Activated CD4-positive, alpha-beta T cell treated with anti-CD3 and anti-CD28 coated beads, Interleukin-2, amount 50 U/mL, for 48 hours (primary cell): ENCODE results near the gene ALPK3.

Source experiments
- DNase-seq, 2 experiments: peaks; one replicate each; pipeline ENCODE4 v3.0.0-alpha.2; 2020

ALPK3 gene, protein sequence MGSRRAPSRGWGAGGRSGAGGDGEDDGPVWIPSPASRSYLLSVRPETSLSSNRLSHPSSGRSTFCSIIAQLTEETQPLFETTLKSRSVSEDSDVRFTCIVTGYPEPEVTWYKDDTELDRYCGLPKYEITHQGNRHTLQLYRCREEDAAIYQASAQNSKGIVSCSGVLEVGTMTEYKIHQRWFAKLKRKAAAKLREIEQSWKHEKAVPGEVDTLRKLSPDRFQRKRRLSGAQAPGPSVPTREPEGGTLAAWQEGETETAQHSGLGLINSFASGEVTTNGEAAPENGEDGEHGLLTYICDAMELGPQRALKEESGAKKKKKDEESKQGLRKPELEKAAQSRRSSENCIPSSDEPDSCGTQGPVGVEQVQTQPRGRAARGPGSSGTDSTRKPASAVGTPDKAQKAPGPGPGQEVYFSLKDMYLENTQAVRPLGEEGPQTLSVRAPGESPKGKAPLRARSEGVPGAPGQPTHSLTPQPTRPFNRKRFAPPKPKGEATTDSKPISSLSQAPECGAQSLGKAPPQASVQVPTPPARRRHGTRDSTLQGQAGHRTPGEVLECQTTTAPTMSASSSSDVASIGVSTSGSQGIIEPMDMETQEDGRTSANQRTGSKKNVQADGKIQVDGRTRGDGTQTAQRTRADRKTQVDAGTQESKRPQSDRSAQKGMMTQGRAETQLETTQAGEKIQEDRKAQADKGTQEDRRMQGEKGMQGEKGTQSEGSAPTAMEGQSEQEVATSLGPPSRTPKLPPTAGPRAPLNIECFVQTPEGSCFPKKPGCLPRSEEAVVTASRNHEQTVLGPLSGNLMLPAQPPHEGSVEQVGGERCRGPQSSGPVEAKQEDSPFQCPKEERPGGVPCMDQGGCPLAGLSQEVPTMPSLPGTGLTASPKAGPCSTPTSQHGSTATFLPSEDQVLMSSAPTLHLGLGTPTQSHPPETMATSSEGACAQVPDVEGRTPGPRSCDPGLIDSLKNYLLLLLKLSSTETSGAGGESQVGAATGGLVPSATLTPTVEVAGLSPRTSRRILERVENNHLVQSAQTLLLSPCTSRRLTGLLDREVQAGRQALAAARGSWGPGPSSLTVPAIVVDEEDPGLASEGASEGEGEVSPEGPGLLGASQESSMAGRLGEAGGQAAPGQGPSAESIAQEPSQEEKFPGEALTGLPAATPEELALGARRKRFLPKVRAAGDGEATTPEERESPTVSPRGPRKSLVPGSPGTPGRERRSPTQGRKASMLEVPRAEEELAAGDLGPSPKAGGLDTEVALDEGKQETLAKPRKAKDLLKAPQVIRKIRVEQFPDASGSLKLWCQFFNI (N-terminal part only)

DNA sequence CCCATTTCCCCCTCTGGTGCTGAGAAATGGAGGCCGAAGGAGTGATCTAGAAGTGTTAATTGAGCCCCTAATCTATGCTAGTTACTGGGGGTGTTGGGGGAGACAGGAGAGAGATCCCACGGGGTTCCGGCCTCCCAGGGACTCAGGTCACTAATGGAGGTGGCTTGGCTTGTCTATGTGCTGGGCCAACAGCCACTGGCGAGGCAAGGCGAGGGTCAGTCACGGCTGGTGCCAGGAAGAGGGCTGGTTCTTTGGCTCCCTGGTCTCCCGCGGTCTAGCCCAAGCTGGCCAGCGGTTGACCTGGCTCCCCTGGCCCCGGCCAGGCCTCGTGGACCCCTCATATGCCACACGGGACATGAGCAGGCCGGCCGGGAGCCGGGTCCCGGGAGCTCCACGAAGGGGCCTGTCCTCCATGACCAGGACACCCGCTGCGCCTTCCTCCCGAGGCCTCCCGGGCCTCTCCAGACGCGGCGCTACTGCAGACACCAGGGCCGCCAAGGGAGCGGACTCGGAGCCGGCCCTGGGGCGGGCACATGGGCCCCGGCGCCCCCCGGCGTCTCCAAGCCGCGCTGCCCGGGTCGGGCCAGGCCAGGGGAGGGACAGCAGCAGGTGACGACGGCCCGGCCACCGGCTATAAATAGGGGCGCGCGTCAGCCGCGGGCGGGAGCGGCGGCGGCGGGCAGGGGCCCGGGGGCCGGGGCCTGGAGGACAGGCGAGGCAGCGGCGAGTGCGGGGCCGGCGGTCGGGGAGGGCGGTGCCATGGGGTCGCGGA, at the start of gene ALPK3:
TSS of gene ALPK3 (plus strand) at position 663 of the 772 bp plus-strand sequence. CDS start at position 760, 97 bp downstream.
- DNase-seq: no peak

DNA sequence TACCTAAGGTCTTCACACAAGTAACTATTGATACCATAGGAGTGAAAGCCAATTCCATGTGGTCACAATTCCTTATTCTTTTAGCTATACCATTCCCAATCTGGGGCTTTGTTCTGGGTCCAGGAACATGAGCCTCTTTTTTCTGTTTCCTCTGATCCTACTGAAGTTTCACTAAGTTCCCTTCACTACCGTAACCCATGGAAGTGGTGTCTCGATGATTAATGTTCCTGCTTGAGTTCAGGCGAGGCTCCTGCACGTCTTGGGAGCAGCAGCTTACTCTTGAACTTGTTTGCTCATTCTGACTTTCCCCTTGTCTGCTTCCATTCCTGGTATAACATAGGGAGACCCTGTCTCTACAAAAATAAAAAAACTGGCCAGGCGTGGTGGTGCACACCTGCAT, 45.1 kb upstream of the ALPK3 start:
- no peak for DNase-seq

DNA sequence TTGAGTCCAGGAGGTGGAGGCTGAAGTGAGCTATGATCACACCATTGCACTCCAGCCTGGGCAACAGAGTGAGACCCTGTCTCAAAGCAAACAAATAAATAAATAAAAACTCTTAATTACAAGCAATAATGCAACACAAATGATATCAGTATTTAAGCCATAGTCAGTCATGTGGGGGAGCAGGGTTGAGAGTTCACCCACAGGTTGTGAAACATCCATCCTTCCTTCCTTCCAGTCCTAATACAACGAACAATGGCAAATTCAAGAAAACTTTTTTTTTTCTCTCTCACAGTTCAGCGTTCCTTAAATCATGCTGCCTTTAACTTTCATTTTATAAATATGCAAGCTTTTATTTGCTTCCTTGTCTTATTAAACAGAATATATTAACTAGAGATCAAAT, 44.7 kb upstream of the ALPK3 start:
- DNase-seq: no peak

DNA sequence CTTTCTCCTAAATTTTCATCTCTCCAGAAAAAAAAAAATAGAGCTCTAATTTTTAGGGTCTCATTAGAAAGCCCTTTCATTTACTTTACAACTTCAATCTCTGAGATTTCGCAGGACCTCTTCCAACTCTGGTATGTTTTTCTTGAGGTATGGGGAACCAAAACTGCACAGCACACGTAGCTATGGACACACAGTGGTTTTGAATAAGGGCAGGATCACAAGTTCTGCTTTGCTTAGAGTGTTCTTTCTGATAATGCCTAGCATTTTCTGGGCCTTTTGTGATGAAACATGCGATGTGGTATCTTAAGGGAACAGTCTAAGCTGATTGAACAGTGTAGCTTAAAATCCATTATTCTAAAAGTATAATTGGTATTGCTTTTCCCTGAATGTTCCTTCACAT, 43.4 kb upstream of the ALPK3 start:
- no peak for DNase-seq

DNA sequence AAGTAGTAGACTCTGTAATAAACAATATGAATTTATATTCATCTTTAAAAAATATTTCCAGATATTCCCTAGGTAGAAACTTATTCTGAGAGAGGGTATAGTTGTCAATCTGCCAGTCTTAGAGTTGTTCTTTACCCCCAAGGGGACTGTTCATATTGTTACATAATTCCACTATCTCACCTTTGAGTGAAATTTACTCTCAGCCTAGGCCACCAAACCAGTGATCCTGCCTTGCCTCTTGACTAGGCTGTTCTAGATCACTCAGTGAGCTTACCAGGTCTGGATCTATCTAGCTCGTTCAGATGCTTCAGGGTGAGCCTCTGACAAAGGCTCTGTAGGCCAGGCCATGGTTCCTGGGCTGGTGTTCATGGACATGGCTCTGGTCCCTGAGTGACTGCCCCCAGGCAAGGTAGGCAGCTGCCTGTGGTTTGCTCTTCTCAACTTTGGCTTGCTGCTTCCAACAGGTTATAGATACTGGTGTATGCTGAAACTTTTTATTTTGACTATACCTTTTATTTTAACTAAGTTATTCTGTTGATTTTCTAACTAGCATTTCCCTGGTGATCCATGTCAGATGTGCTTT, 41.2 kb upstream of the ALPK3 start:
- DNase-seq: no peak

DNA sequence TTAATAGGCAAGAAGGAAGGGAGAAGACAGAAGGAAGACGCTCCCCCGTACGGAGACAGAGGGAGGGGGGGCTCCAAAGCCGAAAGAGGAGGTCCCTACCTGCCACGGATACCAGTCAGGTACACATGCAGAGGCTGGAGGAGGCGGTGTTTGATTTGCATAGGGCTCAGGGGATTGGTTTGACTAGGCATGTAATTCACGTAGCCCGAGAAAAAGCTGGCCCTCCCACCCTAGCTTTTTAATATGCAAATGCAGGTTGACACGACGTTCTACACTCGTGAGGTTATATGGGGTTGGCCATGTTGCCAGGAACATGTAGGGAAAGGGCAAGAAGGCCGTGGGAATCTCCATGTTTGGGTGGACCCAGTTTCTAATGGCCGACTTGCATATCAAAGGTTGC, 39.0 kb upstream of the ALPK3 start:
- no peak for DNase-seq

DNA sequence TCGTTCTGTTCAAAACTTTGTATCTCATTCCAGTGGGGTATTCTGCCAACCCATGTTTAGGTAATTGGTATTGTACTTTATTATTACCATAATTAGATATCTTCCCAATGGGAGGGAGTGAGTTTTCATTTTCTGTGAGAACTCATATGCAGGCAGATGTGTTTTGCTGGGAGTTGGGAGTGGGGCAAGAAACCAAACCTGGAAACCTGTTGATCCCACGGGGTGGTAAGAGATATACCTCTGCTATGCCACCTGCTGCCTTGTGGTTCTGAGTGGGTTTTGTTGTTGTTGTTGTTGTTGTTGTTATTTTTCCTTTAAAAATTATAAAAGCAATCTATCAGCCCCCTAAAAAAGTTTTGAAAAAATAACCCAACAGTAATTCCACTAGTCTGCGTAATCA, 36.7 kb upstream of the ALPK3 start:
- no peak for DNase-seq

DNA sequence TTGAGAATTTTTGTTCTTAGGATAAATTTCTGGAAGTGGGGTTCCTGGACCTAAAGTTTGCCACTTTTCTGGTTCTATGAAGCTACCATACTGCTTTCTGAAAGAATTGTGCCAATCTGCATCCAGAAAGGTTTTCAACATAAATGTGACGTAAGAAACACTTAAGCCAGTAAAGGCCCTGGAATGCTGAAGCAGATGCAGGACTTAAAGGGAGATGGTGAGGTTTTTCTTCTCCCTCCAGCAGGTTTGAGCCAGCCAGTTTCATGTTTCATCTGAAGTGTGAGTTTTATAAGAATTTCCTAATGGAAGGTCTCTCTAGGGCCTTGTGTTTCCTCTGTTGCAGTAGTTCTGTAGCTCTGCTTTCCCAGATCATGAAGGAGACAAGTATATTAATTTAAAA, 35.7 kb upstream of the ALPK3 start:
- DNase-seq: no peak

DNA sequence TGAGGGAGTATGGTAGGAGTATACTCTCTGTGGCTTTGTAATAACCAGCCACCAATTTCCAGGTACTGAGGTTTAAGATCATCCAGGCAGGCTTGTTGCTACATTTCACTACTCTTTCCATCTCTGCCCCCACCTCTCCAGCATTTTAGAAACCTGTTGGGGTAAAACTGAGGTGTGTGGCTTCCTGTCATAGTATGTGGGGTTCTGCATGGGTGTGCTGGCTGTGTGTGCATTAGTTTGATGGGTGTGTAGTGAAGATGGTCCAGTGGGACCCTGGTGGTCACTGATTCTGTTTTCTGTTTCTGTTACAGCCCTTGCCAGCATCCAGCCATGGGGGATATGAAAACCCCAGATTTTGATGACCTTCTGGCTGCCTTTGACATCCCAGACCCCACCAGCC, 34.8 kb upstream of the ALPK3 start:
- DNase-seq: no peak

DNA sequence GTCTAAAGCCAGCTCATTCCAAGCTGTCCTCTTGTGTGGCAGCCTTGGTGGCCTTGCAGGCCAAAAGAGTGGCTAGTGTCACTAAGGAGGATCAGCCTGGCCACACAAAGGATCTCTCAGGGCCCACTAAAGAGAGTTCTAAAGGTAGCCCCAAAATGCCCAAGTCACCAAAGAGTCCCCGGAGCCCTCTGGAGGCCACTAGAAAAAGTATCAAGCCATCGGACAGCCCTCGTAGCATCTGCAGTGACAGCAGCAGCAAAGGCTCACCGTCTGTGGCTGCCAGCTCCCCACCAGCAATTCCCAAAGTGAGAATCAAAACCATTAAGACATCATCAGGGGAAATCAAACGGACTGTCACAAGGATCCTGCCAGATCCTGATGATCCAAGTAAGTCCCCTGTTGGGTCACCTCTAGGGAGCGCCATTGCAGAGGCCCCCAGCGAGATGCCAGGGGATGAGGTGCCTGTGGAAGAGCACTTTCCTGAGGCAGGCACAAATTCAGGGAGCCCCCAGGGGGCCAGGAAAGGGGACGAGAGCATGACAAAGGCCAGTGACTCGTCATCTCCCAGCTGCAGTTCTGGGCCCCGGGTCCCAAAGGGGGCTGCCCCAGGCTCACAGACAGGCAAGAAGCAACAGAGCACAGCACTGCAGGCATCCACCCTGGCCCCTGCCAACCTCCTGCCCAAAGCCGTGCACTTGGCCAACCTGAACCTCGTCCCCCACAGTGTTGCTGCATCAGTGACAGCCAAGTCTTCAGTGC, 33.5 kb upstream of the ALPK3 start:
- DNase-seq: no peak

DNA sequence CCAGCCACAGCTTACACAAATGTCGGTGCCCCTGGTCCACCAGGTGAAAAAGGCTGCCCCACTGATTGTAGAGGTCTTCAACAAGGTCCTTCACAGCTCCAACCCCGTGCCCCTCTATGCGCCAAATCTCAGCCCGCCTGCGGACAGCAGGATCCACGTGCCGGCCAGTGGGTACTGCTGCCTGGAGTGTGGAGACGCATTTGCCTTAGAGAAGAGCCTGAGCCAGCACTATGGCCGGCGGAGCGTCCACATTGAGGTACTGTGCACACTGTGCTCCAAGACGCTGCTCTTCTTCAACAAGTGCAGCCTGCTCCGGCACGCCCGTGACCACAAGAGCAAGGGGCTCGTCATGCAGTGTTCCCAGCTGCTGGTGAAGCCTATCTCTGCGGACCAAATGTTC, 32.9 kb upstream of the ALPK3 start:
- no peak for DNase-seq

DNA sequence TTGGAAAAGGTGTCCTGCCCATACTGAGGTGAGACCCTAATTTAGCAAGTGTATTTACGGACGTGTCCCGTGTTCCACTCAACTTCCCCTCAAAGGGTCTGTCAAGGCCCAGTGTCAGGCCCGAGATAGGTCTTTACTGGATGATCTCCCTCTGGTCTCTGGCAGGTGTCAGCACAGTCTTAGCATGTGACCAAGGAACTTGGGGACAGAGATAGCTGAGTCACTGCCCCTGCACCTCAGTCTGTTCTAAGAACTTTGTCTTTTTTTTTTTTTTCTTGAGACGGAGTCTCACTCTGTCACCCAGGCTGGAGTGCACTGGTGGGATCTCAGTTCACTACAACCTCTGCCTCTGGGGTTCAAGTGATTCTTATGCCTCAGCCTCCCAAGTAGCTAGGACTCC, 32.1 kb upstream of the ALPK3 start:
- no peak for DNase-seq

DNA sequence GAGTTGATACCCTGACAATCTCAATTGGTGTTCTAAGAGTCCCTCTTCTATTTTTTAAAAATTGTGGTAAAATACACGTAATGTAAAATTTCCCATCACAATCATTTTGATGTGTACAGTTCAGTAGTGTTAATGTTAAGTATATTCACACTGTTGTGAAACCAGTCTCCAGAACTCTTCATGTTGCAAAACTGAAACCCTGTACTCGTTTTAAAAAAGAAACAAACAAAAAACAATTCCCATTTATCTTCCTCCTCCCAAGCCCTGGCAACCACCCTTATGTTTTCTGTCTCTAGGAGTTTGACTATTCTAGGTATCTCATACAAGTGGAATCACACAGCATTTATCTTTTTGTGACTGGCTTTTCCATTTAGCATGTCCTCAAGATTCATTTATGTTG, 28.7 kb upstream of the ALPK3 start:
- no peak for DNase-seq

DNA sequence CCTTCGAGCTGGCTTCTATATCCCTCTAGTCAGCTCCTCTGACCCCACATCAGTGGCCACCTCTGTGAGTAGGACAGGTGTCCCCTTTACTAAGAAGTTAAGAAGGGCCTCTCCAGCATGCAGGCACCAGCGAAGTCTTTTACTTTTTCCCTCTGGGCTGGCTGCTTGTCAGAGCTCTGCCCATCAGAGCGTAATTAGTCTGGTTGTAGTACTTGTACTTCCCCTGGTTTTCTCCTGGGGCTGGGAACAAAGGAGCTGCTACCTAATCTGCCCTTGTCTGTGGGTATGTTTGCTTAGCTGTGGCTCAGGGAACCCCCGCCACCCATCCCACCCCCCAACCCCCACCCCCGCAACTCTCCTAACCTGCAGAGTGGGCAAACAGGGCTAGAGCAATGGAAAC, 27.4 kb upstream of the ALPK3 start:
- DNase-seq: no peak

DNA sequence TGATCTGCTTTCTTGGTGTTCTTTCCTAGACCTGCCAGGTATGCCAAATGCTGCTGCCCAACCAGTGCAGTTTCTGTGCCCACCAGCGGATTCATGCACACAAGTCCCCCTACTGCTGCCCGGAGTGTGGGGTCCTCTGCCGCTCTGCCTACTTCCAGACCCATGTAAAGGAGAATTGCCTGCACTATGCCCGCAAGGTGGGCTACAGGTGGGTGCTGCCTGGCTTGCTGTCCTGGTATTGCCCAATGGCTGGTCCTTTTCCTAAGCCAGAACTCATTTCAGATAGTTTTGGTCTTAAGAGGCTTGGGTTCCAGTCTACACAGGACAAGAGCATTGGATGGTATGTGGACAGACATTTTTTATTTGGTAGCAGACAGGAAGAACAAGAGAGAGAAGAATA, 26.5 kb upstream of the ALPK3 start:
- no peak for DNase-seq

DNA sequence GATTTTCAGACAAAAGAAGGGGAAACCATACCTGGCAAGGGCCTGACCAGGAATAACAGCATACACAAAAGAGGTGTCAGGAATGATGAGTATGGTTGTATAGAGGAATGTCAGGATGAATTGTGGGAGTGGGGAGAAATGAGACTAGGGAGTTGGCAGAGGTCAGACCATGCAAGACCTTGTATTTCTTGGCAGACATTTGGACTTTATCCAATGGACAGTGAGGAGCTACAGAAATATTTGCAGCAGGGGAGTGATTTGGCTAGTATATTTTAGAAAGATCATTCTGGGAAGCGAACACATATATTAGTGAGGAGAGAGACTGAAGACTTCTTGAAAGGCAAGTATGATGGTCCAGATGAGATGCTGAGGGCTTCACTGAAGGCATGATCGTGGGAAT, 25.4 kb upstream of the ALPK3 start:
- DNase-seq: no peak

DNA sequence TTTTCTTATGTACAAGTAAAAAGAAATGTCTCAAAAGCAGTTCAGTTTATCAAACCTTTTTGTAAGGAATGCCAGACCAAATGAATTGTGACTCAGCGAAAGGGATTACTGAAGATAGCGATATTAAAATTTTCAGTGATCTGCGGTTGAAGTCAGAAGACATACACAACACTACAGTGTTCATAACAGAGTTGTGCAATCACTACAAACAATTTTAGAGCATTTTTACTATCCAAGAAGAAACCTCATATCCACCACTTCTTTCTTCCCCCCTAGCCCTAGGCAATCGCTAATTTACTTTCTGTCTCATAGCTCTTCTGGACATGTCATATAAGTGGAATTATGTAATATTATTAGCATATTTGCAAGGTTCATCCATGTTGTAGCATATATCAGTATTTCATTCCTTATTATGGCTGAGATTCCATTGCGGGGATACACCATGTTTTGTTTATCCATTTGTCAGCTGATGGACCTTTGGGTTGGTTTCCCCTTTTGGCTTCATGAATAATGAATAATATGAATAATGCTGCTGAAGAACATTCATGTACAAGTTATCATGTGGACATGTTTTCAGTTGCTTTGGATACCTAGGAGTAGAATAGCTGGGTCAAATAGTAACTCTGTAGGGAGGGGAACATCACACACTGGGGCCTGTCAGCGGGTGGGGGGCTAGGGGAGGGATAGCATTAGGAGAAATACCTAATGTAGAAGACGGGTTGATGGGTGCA, 23.6 kb upstream of the ALPK3 start:
- DNase-seq: no peak

DNA sequence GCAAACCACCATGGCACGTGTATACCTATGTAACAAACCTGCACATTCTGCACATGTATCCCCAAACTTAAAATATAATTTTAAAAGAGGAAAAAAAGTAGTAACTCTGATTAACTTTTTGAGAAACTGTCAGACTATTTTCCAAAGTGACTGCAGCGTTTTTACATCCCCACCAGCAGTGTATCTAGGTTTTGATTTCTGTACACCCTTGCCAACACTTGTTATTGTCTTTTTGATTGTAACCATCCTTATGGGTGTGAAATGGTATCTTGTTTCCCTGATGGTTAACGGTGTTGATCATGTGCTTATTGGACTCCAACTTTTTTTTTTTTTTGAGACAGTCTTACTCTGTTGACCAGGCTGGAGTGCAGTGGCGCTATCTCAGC, 23.0 kb upstream of the ALPK3 start:
- DNase-seq: no peak

DNA sequence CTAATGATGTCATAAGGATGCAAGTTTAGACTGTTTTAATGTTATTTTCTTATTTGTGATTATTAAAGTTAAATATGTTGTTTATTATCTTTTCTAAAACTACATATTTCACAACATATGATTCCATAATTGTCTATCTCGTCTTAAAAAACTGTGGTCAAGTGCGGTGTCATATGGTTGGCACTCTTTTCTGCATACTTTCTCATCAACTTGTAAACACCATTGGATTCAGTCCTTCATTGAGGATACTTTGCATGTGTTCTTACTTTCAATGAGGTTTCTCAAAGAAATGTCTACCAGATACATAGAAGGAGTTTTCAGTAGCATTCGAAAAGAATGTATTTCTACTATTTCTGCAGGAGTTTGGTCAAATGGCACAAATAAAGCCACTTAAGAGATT, 22.0 kb upstream of the ALPK3 start:
- DNase-seq: no peak

DNA sequence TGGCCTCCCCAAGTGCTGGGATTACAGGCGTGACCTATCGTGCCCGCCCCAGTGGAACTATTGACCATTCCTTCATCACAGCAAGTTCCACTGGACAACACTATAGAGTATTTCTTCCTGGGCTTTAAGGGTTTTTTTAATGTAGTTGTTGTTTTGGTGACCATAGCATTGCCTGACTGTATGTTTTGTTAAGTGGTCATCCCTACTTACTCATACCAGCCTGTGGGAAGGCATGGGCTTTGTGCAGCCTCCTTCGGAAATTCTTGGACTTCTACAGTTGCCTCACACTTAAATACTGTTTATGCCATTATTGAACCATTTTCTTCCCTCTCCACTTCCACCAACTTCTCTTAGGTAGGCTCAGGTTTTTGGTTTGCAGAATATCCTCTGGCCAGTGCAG, 19.9 kb upstream of the ALPK3 start:
- no peak for DNase-seq

DNA sequence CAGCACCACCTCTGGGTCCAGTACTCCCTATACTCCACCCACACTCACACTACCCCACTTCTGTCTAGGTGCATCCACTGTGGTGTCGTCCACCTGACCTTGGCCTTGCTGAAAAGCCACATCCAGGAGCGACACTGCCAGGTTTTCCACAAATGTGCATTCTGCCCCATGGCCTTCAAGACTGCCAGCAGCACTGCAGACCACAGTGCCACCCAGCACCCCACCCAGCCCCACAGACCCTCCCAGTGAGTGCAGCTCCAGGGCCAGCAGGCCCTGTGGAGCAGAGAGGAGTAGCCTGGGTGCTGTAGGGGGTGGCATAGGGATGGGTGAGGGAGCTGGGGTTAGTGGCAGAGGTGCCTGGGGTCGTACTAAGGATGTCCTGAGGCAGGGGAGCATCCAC, 19.4 kb upstream of the ALPK3 start:
- DNase-seq: no peak
